ENCODE results near the gene COL16A1. TPM values are rescaled to one million over a fixed set of nuclear protein-coding genes. Genes with fewer than 3 reads are reported as not detected.

The COL16A1 gene
- total RNA-seq, 1 donor from 2014 or later, result 570 TPM

- no peak for DNase-seq (ENCODE audit: low spot score)
Measured at GRCh38 chr1:31667065-31667785, 36.6 kb downstream of the COL16A1 start.

- DNase-seq (ENCODE audit: low spot score), result peak; percentile 74
Measured at GRCh38 chr1:31666263-31666963, 37.4 kb downstream of the COL16A1 start.

GRCh38 chr1:31665234-31665878 is 38.5 kb downstream of the COL16A1 start:
- DNase-seq (ENCODE audit: low spot score), result peak; percentile 43

DNA sequence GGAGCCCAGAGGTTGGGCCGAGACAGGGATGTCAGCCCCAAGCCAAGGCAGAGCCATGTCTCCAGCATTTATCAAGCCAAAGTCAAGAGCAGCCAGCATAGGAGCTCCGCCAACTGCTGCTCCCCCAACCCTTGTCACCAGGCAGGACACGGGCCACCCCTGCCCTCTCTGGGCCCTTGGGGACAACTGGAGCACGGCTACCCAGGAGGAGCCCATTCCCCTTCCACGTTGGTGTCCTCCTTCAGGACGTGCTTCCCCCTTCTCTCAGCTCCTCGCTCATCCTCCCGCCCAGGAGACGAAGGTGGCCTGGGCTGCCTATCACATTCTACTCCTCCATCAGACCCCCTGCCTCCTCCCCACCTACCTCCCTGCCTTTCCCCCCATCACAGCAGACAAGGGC is 39.3 kb downstream of the COL16A1 start:
- DNase-seq (ENCODE audit: low spot score), result no peak

DNA sequence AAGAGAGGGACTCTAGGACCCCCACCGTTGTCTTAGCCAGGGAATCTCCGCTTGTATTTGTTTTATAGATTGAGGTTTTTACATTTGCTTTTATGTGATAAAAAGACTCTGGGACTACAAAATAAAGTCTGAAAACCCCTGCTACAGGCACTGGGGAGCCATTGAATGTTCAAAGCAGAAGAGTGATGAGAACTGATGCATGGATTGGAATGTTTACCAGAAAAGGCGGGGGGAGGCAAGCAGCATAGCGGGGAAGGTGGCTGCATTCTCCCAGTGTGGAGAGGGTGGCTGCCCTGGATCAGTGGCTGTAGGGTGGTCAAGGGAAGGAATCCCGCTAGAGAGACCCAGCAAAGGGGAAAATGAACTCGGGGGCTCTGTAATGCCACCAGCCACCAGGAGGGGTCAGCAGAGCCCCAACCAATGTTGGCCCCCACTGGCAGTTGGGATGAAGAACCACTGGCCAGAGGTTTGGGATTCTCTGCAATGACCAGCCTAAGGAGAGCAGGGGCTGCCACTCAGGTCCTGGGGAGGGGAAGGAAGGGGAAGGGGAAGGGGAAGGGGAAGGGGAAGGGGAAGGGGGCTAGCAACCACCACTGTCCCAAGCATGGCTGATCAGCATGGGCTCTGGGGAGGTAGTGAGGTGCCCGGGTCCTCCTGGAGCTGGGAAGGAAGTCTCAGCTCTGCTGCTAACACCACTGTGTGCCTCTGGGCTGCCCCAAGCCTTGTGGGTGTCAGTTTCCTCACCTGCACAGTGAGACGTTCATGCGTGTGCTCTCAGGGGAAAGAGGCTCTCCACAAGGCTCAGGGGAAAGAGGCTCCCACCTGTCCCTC is 40.0 kb downstream of the COL16A1 start:
- DNase-seq (ENCODE audit: low spot score), result peak; percentile 56

GRCh38 chr1:31662463-31662862 is 41.4 kb downstream of the COL16A1 start:
- no peak for DNase-seq (ENCODE audit: low spot score)

DNA sequence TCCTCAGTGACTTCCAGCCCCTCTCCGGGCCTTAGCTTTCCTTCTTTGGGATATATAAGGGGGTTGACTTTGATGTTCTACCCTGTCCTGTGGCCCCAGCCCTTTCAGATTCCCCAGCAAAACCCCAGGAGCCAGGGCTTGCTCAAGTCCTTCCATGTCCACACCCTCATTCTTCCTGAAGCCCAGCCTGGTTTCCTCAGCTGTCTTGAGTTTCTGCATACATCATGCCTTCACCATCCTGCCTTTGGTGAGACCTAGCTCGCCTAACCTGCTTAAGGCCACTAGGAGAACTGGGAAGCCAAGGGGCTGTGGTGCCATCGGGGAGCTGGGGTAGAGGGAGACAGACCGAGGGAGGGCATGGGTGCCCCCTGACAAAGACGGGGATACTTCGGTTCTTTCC is 42.0 kb downstream of the COL16A1 start:
- peak; percentile 57 for DNase-seq (ENCODE audit: low spot score)

DNA sequence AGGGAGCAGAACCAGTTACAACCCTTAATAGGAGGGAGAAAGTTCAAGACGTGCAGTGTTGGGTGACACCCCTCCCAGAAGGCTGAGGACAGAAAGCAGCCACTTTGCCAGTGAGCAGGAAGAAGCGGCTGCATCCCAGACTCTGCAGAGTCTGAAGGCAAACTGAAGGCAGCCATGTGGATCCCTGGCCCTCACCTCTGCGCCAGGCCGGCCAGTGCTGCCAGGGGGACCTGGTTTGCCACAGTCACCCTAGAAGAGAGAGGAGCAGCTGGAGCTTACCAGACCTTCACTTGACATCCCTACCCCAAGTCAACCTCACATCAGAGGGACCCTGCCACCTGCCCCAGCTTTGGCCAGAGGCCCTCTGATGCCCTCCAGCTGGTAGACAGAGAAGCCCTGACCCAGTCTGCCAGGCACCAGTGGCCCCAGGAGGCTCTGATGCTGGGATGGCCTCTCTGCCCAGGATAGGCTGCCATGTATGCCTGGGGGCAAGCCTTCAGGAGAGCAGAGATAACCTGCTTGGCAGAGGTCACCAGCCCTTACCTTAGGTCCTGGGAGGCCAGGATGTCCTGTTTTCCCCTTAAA is 42.9 kb downstream of the COL16A1 start:
- no peak for DNase-seq (ENCODE audit: low spot score)

- no peak for DNase-seq (ENCODE audit: low spot score)
Measured at GRCh38 chr1:31659889-31660288, 43.9 kb downstream of the COL16A1 start.

GRCh38 chr1:31658721-31659120 is 45.1 kb downstream of the COL16A1 start:
- peak; percentile 65 for DNase-seq (ENCODE audit: low spot score)

GRCh38 chr1:31657972-31658510 is 45.8 kb downstream of the COL16A1 start:
- DNase-seq (ENCODE audit: low spot score), result no peak

GRCh38 chr1:31657020-31657804 is 46.6 kb downstream of the COL16A1 start:
- no peak for DNase-seq (ENCODE audit: low spot score)

GRCh38 chr1:31655756-31656155 is 48.1 kb downstream of the COL16A1 start:
- no peak for DNase-seq (ENCODE audit: low spot score)

DNA sequence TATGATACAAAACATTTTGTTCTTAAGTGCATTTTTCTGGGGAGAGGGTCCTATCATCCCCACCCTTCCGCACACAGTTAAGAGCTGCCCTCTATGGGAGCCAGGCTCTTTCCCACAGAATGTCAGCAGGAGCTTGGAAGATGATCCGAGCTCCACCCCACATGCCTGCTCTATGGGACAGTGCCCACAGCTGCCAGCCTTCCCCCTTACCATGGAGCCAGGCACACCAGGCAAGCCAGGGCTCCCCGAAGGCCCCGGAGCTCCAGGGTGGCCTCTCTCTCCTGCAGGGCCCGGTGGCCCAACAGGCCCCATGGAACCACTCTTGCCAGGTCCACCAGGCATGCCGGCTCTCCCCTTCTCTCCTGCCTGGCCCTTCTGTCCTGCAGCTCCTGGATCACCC is 48.7 kb downstream of the COL16A1 start:
- DNase-seq (ENCODE audit: low spot score), result no peak

GRCh38 chr1:31654474-31654776 is 49.4 kb downstream of the COL16A1 start:
- DNase-seq (ENCODE audit: low spot score), result no peak

DNA sequence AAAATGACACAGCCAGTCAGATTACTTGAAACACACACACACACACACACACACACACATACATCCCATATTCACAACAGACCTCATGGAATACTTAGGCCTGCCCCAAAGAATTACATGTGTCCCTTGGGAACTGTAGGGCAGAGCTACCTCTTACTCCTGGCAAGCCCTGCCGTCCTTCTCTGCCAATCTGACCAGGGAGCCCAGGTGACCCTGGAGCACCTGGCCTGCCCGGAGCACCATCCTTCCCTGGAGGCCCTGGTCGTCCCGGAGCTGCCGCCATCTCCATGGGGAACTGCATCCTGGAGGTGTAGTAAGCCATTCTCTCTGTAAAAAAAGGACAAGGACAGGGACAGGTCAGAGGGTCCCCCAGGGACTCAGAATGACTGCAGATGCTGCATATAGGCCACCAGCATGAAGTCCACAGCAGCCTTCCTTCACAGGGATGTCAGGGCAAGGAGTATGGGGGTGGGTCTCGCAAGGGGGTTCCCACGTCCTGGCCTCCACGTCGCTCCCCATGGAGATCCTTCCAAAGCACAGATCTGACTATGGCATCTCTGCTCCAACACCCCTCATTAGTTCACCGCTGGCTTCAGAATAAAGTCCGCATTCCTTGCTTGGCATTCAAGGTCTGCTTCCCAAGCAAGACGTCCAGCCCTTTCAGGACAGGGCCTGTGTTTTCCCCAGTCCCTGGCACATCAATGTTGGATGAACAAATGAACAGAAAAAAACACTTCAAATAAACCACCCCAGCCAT is 49.9 kb downstream of the COL16A1 start:
- DNase-seq (ENCODE audit: low spot score), result no peak

- DNase-seq (ENCODE audit: low spot score), result no peak
Measured at GRCh38 chr1:31652891-31653499, 50.8 kb downstream of the COL16A1 start.

- DNase-seq (ENCODE audit: low spot score), result no peak
Measured at GRCh38 chr1:31651766-31652165, 52.1 kb downstream of the COL16A1 start.

GRCh38 chr1:31651089-31651420 is 52.8 kb downstream of the COL16A1 start:
- peak; percentile 95 for DNase-seq (ENCODE audit: low spot score)

All from umbilical cord (tissue), 2 donors.